ENCODE data around the gene MPDZ. TPM values are rescaled to one million over a fixed set of nuclear protein-coding genes. Genes with fewer than 3 reads are reported as not detected.

MPDZ gene
- total RNA-seq, 1 experiment from 2014 or later, result 16.6 TPM

- Histone ChIP-seq H3K4me1 (ENCODE audit: control insufficient read depth, insufficient read depth, low read length) (no peaks in the 10 kb centered on the region), H3K4me3 (ENCODE audit: low read depth in 2 of 2, low read length in 2 of 2) (no peak overlapping the region), H3K27ac (ENCODE audit: low read length) (no peak overlapping the region), H3K9me3 (ENCODE audit: control insufficient read depth, insufficient read depth, low read depth, low read length) (no peaks in the 10 kb centered on the region), H3K36me3 (ENCODE audit: control insufficient read depth, insufficient read depth, low read length) (no peaks in the 10 kb centered on the region), H3K27me3 (ENCODE audit: control insufficient read depth, insufficient read depth, low read length) (no peaks in the 10 kb centered on the region)
- in situ Hi-C loops (cut with HindIII; ENCODE audit: low pct_unique_long_range_greater_than_20kb, low sequenced_read_pairs), result no loop called here
- no peak for ATAC-seq
- intact Hi-C loops (cut with micrococcal nuclease; ENCODE audit: unreplicated experiment), result no loop called here
- no peak for TF ChIP-seq SIN3A (IDR thresholded peaks at IDR 0.05; ENCODE audit: borderline replicate concordance, insufficient read depth, low read depth, low read length)
- TF ChIP-seq POLR2AphosphoS5 (IDR thresholded peaks at IDR 0.05; ENCODE audit: low read depth, low read length), result no peak
- TF ChIP-seq TCF7L2 (IDR thresholded peaks at IDR 0.05; ENCODE audit: low read depth, low read length), result no peak
- TF ChIP-seq CTCF (IDR thresholded peaks at IDR 0.05), result no peak
- TF ChIP-seq REST (IDR thresholded peaks at IDR 0.05; ENCODE audit: insufficient read depth in 1 of 2, low read depth in 2 of 2, low read length in 1 of 2), result no peak
- ChIA-PET CTCF (no interaction called here), POLR2A (no interaction called here)
- DNase-seq (ENCODE audit: low read depth, low spot score), result no peak
- BruUV-seq (replicated peaks), result no TSS peak
These were observed 45.5 kb upstream of the MPDZ start for GRCh38 chr9:13324988-13325387.

GRCh38 chr9:13322828-13323550 lies 43.5 kb upstream of the MPDZ start:
- H3K9me3 ChIP-seq (ENCODE audit: control insufficient read depth, insufficient read depth, low read depth, low read length), result no peaks in the 10 kb centered on the region; the same call in 1 of the 2 replicates
- no peak overlapping the region for H3K4me3 ChIP-seq (ENCODE audit: low read depth in 2 of 2, low read length in 2 of 2)
- ATAC-seq (no peak), DNase-seq (ENCODE audit: low read depth, low spot score) (no peak)
- intact Hi-C loops (cut with micrococcal nuclease; ENCODE audit: unreplicated experiment) (no loop called here), in situ Hi-C loops (cut with HindIII; ENCODE audit: low pct_unique_long_range_greater_than_20kb, low sequenced_read_pairs) (no loop called here)
- no TSS peak for BruUV-seq (replicated peaks)
- H3K27me3 ChIP-seq (ENCODE audit: control insufficient read depth, insufficient read depth, low read length), result no peaks in the 10 kb centered on the region
- CTCF ChIA-PET, result no interaction called here
- no peaks in the 10 kb centered on the region for H3K36me3 ChIP-seq (ENCODE audit: control insufficient read depth, insufficient read depth, low read length)
- no peak overlapping the region for H3K27ac ChIP-seq (ENCODE audit: low read length)
- TF ChIP-seq CTCF (IDR thresholded peaks at IDR 0.05), result no peak
- no peak for TF ChIP-seq REST (IDR thresholded peaks at IDR 0.05; ENCODE audit: insufficient read depth in 1 of 2, low read depth in 2 of 2, low read length in 1 of 2)
- TF ChIP-seq TCF7L2 (IDR thresholded peaks at IDR 0.05; ENCODE audit: low read depth, low read length), result no peak
- TF ChIP-seq POLR2AphosphoS5 (IDR thresholded peaks at IDR 0.05; ENCODE audit: low read depth, low read length), result no peak
- TF ChIP-seq SIN3A (IDR thresholded peaks at IDR 0.05; ENCODE audit: borderline replicate concordance, insufficient read depth, low read depth, low read length), result no peak
- POLR2A ChIA-PET, result no interaction called here
- no peaks in the 10 kb centered on the region for H3K4me1 ChIP-seq (ENCODE audit: control insufficient read depth, insufficient read depth, low read length)
